Measurements from ENCODE around the gene TMEM132C. TPM values are rescaled to one million over a fixed set of nuclear protein-coding genes. Genes with fewer than 3 reads are reported as not detected.

TMEM132C gene
- total RNA-seq, 1 donor, result not detected

DNA sequence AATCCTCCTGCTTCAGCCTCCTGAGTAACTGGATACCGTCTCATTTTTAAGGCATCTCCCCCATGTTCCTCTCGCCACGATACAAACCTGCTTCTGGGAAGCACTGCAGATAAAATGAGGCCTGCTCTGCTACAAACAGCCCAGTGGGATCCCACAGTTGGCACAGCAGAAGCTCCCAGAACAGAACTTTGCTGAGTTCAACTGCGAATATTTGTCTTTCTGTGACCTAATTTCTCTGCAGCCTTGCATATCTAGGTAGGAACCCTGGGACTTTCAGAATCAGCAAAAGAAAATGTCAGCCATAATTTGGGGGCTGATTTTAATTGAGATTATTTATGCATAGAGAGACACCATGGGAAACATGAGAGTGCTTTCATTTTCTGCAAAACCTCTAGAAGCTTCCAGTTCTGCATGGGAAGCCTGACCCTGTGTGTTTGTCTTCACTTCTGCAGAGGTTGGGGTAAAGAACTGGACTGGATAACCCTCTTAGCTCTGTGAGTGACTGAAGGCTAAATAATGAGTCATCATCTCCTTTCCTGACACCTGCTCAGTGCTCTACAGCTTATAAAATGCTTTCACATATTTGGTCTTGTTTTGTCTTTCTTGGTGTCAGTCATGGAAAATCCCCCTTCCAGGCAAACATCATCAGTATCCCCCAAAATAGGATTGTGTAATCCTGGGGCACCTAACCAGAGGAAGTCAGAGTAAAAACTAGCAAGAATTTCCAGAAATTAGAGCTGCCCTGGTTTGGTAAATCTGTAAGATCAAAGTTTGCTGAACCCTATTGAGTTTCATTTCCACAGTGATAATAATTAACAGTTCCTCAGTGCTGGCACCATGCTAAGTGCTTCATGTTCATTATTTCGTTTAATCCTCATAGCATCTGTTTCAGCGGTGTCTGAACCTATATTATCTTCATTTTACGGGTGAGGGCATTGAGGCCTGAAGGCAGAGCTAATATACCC lies 371.0 kb downstream of the TMEM132C start:
- no peak for DNase-seq (ENCODE audit: low read depth)
- H3K4me3 ChIP-seq (ENCODE audit: low read depth, low read length), result no peak overlapping the region
- TF ChIP-seq, protein P1, sequence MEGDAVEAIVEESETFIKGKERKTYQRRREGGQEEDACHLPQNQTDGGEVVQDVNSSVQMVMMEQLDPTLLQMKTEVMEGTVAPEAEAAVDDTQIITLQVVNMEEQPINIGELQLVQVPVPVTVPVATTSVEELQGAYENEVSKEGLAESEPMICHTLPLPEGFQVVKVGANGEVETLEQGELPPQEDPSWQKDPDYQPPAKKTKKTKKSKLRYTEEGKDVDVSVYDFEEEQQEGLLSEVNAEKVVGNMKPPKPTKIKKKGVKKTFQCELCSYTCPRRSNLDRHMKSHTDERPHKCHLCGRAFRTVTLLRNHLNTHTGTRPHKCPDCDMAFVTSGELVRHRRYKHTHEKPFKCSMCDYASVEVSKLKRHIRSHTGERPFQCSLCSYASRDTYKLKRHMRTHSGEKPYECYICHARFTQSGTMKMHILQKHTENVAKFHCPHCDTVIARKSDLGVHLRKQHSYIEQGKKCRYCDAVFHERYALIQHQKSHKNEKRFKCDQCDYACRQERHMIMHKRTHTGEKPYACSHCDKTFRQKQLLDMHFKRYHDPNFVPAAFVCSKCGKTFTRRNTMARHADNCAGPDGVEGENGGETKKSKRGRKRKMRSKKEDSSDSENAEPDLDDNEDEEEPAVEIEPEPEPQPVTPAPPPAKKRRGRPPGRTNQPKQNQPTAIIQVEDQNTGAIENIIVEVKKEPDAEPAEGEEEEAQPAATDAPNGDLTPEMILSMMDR (IDR thresholded peaks at IDR 0.05; ENCODE audit: insufficient read depth, low read length), result no peak

- DNase-seq (ENCODE audit: low read depth), result no peak
- TF ChIP-seq, protein P1 (IDR thresholded peaks at IDR 0.05; ENCODE audit: insufficient read depth, low read length), result no peak
- H3K4me3 ChIP-seq (ENCODE audit: low read depth, low read length), result no peak overlapping the region
Observed at GRCh38 chr12:128639089-128639488, 372.1 kb downstream of the TMEM132C start.

DNA sequence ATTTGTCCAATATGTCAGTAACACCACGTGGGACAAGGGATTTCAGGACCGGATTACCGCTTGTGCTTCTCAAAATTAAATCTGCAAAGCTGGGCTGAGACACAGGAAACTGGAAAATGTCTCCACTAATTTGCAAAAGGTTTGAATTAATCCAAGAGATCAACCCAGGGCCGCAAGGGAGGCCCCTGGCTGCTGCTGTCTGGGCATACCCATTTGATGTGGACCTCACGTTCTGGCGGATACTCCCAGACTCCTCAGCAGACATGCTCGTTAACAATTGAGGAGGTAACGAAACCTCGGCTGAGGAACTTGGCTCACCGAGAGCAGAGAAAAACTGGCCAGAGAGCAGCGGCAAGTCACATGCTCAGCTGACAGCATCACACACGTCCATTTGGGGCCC lies 376.2 kb downstream of the TMEM132C start:
- no peak overlapping the region for H3K4me3 ChIP-seq (ENCODE audit: low read depth, low read length)
- no peak for DNase-seq (ENCODE audit: low read depth)
- TF ChIP-seq, protein P1 (IDR thresholded peaks at IDR 0.05; ENCODE audit: insufficient read depth, low read length), result no peak

- no peak for DNase-seq (ENCODE audit: low read depth)
- TF ChIP-seq, protein P1 (IDR thresholded peaks at IDR 0.05; ENCODE audit: insufficient read depth, low read length), result peak; percentile 1
Observed at GRCh38 chr12:128644664-128645296, 377.8 kb downstream of the TMEM132C start.

DNA sequence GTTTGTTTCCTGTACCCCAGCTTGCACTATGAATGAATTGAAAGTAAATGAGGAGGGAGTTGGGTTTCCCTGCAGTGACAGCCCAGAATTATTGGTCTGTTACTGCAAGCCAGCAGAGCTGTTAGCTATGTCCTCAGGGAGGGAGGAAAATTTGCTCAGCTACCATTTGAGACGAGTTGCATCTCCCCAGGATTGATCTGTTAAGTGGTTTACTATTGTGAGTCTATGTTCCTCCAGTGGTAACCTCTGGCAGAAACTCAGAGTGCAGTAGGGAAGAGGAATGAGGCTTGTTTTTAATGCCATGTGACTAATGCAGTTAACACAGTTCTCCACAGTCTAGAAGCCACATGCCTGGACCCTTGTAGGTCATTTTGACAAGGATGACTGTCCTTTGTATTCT lies 382.9 kb downstream of the TMEM132C start:
- no peak for DNase-seq (ENCODE audit: low read depth)
- TF ChIP-seq, protein P1 (IDR thresholded peaks at IDR 0.05; ENCODE audit: insufficient read depth, low read length), result no peak
- H3K4me3 ChIP-seq (ENCODE audit: low read depth, low read length), result no peak overlapping the region

More at GRCh38 chr12:128644664-128645296, 377.8 kb downstream of the TMEM132C start:
- H3K4me3 ChIP-seq (ENCODE audit: low read depth, low read length), result no peak overlapping the region

GRCh38 chr12:128652136-128652751 lies 385.3 kb downstream of the TMEM132C start:
- H3K4me3 ChIP-seq (ENCODE audit: low read depth, low read length), result no peak overlapping the region
- TF ChIP-seq, protein P1 (IDR thresholded peaks at IDR 0.05; ENCODE audit: insufficient read depth, low read length), result no peak
- DNase-seq (ENCODE audit: low read depth), result no peak

Measured in fibroblast of the aortic adventitia (primary cell).